Muscle of leg (tissue), 11 donors: ENCODE measurements around the gene HNRNPA2B1. TPM values are rescaled to one million over a fixed set of nuclear protein-coding genes. Genes with fewer than 3 reads are reported as not detected.
"Not testable (repeated sequence)": the region's sequence is repeated elsewhere in the genome, so short reads cannot be mapped to it uniquely, and the experiment has no call there.

Experiments
- DNase-seq: peaks from one replicate; pipeline ENCODE4 v3.0.0; 2013
- H3K27ac ChIP-seq: one replicate; pipeline ENCODE4 v1.5.1; 2013; ENCODE audit warnings: mild to moderate bottlenecking, low read length, control low read depth
- H3K27me3 ChIP-seq: one replicate; pipeline ENCODE4 v1.6.1; 2013; ENCODE audit warnings: low read length; ENCODE audit not compliant: control insufficient read depth, insufficient read depth
- H3K36me3 ChIP-seq: one replicate; pipeline ENCODE4 v1.6.1; 2013; ENCODE audit warnings: low read length; ENCODE audit not compliant: control insufficient read depth, insufficient read depth
- H3K4me1 ChIP-seq: one replicate; pipeline ENCODE4 v1.6.1; 2013; ENCODE audit warnings: low read length; ENCODE audit not compliant: control insufficient read depth, insufficient read depth
- H3K4me3 ChIP-seq: one replicate; pipeline ENCODE4 v1.5.1; 2013; ENCODE audit warnings: low read length, control low read depth
- H3K9me3 ChIP-seq: replicated peaks from 2 replicates; pipeline ENCODE4 v1.6.1; 2013; ENCODE audit warnings: low read depth, low read length; ENCODE audit not compliant: control insufficient read depth
- WGBS: methylation state at CpG from one replicate; pipeline ENCODE4 v1.1.5; 2013; ENCODE audit warnings: missing lambda C conversion rate; ENCODE audit not compliant: insufficient coverage; 5-methylcytosine and 5-hydroxymethylcytosine counted together
- polyA plus RNA-seq, 8 donors: library from polyadenylated mRNA; unstranded; fragments of 120-200 nt; gene quantifications; one replicate each; pipeline versions ENCODE4 v1.2.1 to v1.2.3, GENCODE V29; 2013; ENCODE audit warnings: inconsistent platforms in 1 of 8, low replicate concordance in 1 of 8; ENCODE audit not compliant: insufficient read length in 8 of 8, insufficient read depth in 1 of 8
- total RNA-seq: library from RNA; stranded (reverse); fragments of 120-200 nt; gene quantifications from one replicate; pipeline ENCODE4 v1.2.4, GENCODE V29; 2013

HNRNPA2B1 gene
- total and polyA plus RNA-seq, 9 donors, result 107 to 924 (median 802) TPM

GRCh38 chr7:26184281-26185101, 16.1 kb downstream of the HNRNPA2B1 start:
- not testable (repeated sequence) for H3K36me3 ChIP-seq, H3K27ac ChIP-seq, H3K27me3 ChIP-seq, H3K9me3 ChIP-seq, H3K4me1 ChIP-seq, H3K4me3 ChIP-seq, DNase-seq
- WGBS, result no CpG with 5 or more reads among the region's 4 CpGs

- no peaks in the 10 kb centered on the region for H3K9me3 ChIP-seq
- H3K27me3 ChIP-seq, result peaks cover 5% of the 10 kb centered on the region
- peaks cover 2% of the 10 kb centered on the region for H3K36me3 ChIP-seq
- peaks cover 3% of the 10 kb centered on the region for H3K4me1 ChIP-seq
- no peak overlapping the region for H3K27ac ChIP-seq
- WGBS, result 20% methylated on average over 1 of the region's 4 CpGs
- H3K4me3 ChIP-seq, result no peak overlapping the region
- no peak for DNase-seq
Measured at GRCh38 chr7:26183545-26184280, 16.8 kb downstream of the HNRNPA2B1 start.

- peaks cover 3% of the 10 kb centered on the region for H3K4me1 ChIP-seq
- no peak overlapping the region for H3K27ac ChIP-seq
- 91% methylated on average over 5 of the region's 8 CpGs for WGBS
- peaks cover 5% of the 10 kb centered on the region for H3K27me3 ChIP-seq
- no peak overlapping the region for H3K4me3 ChIP-seq
- no peaks in the 10 kb centered on the region for H3K36me3 ChIP-seq
- no peak for DNase-seq
- no peaks in the 10 kb centered on the region for H3K9me3 ChIP-seq
Measured at GRCh38 chr7:26182706-26183105, 17.8 kb downstream of the HNRNPA2B1 start.

GRCh38 chr7:26182283-26182682, 18.3 kb downstream of the HNRNPA2B1 start:
- Histone ChIP-seq H3K27me3 (peaks cover 5% of the 10 kb centered on the region), H3K27ac (no peak overlapping the region), H3K36me3 (no peaks in the 10 kb centered on the region), H3K9me3 (no peaks in the 10 kb centered on the region), H3K4me1 (peaks cover 3% of the 10 kb centered on the region), H3K4me3 (no peak overlapping the region)
- 69% methylated on average over 5 of the region's 6 CpGs for WGBS
- no peak for DNase-seq

- WGBS, result no CpG with 5 or more reads among the region's 3 CpGs
- H3K27me3 ChIP-seq, result peaks cover 5% of the 10 kb centered on the region
- H3K27ac ChIP-seq, result no peak overlapping the region
Measured at GRCh38 chr7:26181474-26182227, 18.9 kb downstream of the HNRNPA2B1 start.

GRCh38 chr7:26180792-26181198, 19.8 kb downstream of the HNRNPA2B1 start:
- no peaks in the 10 kb centered on the region for H3K36me3 ChIP-seq
- H3K9me3 ChIP-seq, result no peaks in the 10 kb centered on the region
- peaks cover 5% of the 10 kb centered on the region for H3K27me3 ChIP-seq
- no peak overlapping the region for H3K4me3 ChIP-seq
- WGBS, result 79% methylated on average over 2 of the region's 5 CpGs
- peaks cover 3% of the 10 kb centered on the region for H3K4me1 ChIP-seq
- H3K27ac ChIP-seq, result no peak overlapping the region
- DNase-seq, result no peak

More at GRCh38 chr7:26181474-26182227, 18.9 kb downstream of the HNRNPA2B1 start:
- H3K36me3 ChIP-seq, result no peaks in the 10 kb centered on the region
- H3K4me1 ChIP-seq, result peaks cover 3% of the 10 kb centered on the region
- no peak overlapping the region for H3K4me3 ChIP-seq
- H3K9me3 ChIP-seq, result no peaks in the 10 kb centered on the region
- no peak for DNase-seq

- H3K36me3 ChIP-seq, result no peaks in the 10 kb centered on the region
- H3K4me3 ChIP-seq, result no peak overlapping the region
- 45% methylated on average over 4 of the region's 8 CpGs for WGBS
- peaks cover 5% of the 10 kb centered on the region for H3K27me3 ChIP-seq
- DNase-seq, result no peak
- H3K27ac ChIP-seq, result no peak overlapping the region
- no peaks in the 10 kb centered on the region for H3K9me3 ChIP-seq
- H3K4me1 ChIP-seq, result peaks cover 3% of the 10 kb centered on the region
Measured at GRCh38 chr7:26179826-26180497, 20.6 kb downstream of the HNRNPA2B1 start.

GRCh38 chr7:26179422-26179821, 21.1 kb downstream of the HNRNPA2B1 start:
- no peaks in the 10 kb centered on the region for H3K36me3 ChIP-seq
- WGBS, result 40% methylated on average over 1 of the region's 5 CpGs
- DNase-seq, result no peak
- H3K9me3 ChIP-seq, result no peaks in the 10 kb centered on the region
- H3K4me3 ChIP-seq, result no peak overlapping the region
- H3K27me3 ChIP-seq, result peaks cover 5% of the 10 kb centered on the region
- H3K4me1 ChIP-seq, result peaks cover 3% of the 10 kb centered on the region
- H3K27ac ChIP-seq, result no peak overlapping the region

GRCh38 chr7:26178272-26178960, 22.1 kb downstream of the HNRNPA2B1 start:
- Histone ChIP-seq H3K36me3 (no peaks in the 10 kb centered on the region), H3K27me3 (peaks cover 5% of the 10 kb centered on the region), H3K9me3 (no peaks in the 10 kb centered on the region), H3K27ac (no peak overlapping the region), H3K4me3 (no peak overlapping the region), H3K4me1 (peaks cover 3% of the 10 kb centered on the region)
- DNase-seq, result no peak
- 93% methylated on average over 3 of the region's 7 CpGs for WGBS
